GM19438 (cell line): Measurements from ENCODE around the gene SHISA4.
"Not testable (repeated sequence)": the region's sequence is repeated elsewhere in the genome, so short reads cannot be mapped to it uniquely, and the experiment has no call there.

Source experiments
- ATAC-seq: cut with Tn5 transposase; IDR thresholded peaks from one replicate; pipeline ENCODE4 v1.9.1; 2021; ENCODE audit warnings: low read depth; ENCODE audit not compliant: unreplicated experiment

Gene SHISA4, protein sequence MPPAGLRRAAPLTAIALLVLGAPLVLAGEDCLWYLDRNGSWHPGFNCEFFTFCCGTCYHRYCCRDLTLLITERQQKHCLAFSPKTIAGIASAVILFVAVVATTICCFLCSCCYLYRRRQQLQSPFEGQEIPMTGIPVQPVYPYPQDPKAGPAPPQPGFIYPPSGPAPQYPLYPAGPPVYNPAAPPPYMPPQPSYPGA

DNA sequence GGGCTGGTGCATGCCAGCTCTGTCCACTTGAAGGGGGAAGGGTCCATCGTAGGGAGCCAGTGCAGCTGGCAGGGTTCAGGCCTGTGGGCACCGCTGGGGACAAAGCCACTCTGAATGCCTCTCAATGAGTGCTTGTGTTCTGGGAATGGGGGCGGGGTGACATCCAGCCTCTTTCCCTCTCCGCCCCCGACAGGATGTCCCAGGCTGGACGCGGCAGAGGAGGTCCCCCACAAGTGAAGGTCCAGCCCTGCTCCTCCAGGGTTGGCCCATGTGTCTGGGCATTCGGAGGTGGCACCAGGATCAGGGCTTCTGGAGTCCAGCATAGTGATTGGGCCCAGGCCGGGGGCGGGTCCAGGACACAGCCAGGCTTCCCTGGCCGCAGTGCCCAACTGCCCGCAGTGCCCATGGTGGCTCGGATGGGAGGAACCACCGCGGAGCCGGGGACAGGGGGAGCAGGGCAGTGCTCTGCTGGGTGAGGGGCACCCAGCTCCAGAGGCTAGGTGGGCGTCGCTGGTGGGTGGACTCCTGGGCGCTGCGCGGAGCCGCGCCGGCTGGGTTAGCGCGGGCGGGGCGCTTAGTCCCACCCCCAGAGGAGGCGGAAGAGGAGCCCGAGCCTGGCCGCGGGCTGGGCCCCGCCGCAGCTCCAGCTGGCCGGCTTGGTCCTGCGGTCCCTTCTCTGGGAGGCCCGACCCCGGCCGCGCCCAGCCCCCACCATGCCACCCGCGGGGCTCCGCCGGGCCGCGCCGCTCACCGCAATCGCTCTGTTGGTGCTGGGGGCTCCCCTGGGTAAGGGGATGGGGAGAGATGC is at the start of gene SHISA4:
Gene SHISA4, plus strand, starts transcription at position 617 of the 808 bp plus-strand sequence. Its CDS starts 97 bp downstream, at position 714.
- ATAC-seq: no peak

DNA sequence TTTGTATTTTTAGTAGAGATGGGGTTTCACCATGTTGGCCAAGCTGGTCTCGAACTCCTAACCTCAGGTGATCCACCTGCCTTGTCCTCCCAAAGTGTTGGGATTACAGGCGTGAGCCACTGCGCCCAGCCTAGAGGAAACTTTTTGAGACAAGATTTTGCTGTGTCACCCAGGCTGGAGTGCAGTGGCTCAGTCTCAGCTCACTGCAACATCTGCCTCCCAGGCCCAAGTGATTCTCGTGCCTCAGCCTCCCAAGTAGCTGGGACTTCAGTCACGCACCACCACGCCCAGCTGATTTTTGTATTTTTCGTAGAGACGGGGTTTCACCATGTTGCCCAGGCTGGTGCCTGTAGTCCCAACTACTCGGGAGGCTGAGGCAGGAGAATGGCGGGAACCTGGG is 49.6 kb upstream of the SHISA4 start:
- ATAC-seq: not testable (repeated sequence)

DNA sequence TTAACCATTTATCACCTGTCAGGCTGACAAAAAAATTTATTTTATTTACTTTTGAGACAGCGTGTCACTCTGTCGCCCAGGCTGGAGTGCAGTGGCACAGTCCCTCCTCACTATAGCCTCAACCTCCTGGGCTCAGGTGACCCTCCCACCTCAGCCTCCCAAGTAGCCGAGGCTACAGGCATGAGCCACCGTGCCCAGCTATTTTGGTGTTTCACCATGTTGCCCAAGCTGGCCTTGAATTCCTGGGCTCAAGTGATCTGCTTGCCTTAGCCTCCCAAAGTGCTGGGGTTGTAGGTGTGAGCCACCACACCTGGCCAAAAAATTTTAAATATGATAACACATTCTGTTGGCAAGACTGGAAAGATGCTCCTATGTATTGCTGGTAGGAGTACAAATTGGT is 48.6 kb upstream of the SHISA4 start:
- no peak for ATAC-seq

DNA sequence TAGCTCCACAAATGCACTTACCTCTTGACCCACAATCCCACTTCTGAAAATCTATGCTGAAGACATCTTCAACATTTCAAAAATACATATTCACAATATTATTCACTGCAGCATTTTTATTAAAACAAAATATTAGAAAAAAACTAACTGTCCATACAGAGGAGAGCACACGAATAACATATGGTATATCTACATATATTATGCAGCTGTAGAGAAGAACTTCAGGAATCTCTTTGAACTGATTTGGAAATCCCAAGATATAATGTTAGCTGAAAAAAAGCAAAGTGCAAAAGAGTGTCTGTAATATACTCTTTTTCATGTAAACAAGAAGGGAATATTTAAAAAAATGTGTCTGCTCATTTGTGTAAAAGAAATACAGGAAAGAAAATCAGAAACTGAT is 48.2 kb upstream of the SHISA4 start:
- ATAC-seq: no peak

DNA sequence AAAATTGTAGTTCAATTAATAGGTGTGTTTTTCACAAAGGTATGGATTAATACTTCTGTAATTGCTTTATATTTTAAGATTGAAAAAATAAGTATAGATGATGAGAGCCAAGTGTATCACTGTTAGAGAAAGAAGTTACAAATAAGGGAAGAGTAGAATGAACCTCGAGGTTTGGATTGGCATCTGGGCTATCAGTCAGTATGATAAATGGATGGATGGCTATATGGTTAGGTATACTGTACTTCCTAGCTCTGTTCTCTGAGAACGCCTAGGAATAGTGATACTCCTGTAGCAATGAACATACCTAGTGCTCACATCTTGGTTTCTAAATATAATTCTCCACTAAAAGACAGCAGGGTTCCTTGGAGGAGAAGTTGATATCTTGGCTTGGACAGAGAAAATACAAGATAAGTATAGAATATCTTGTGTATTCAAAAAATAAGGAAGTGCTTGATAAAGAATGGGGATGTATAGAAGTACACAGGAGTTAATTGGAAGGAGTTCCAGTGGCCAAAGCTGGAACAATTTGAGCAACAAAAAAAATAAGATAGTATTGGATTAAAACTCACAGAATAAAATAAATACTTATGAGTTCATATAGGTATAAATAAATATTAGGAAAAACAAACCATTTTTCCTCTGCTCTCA is 47.3 kb upstream of the SHISA4 start:
- ATAC-seq: no peak

DNA sequence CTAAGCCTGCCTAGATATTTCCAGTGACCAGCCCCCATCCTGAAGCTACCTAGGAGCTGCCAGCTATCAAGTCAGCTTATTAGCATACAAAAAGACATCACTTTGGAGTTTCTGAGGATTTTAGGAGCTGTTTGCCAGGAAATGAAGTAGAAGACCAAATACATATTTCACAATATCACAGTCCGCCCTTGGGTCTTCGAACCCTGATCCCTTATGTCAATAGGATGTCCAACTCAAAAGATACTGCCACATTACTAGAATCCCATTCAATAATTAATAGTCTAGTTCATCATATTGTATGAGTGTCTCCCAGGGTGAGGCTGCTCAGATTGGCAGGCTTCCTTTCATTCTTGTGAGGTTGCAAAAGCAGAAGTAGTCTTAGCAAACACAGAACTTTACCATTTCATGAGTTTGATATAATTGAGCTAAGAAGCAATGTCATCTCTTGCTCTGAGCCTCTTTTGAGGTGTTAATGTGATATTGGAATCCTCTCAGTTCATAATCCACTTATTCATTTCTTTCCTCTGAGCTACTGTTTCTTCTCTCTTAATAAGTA is 46.1 kb upstream of the SHISA4 start:
- ATAC-seq: no peak

DNA sequence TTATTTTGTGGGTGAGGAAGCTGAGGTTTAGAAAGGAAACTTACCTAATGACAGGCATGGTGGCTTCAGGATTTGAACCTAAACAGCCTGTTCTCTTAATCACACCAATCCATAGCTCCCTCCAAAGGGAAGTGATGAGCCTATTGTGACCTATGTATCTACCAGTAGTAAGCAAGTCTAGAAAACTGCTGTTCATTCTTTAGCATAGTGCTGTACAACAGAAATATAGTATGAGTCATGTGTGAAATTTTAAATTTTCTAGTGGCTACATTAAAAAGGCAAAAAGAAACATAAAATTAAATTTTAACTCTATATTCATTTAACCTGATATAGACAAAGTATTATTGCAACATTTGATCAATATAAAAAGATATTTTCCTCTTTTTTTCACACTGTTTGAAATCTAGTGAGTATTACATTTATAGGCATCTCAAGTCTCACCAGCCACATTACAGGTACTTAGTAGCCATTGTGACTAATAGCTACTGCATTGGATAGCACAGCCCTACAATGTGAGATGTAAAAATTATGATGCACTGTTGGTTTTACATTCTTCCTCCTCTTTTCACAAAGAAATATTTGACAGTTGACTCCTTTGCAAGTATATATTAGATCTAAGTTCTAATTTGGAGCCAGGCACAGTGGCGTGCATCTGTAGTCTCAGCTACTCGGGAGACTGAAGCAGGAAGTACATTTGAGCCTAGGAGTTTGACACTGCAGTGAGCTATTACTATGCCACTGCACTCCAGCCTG is 43.2 kb upstream of the SHISA4 start:
- no peak for ATAC-seq

DNA sequence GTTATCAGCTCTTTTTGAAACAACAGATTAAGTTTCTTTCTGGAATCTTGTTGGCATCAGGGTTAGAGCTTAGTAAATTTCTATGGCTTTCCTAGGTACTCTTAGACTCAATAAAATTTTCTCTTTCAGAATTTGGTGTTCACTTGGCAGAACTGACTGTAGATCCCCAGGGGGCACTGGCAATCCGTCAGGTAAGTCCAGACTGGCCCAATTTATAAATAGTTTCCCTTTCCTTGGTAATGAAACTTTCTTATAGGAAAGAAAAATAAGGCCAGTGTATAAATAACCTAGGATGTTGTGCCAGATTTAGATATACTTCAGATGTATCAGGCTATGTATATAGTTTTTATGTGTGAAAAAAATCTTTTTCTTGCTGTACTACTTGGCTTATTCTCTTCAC is 41.5 kb upstream of the SHISA4 start:
- no peak for ATAC-seq

DNA sequence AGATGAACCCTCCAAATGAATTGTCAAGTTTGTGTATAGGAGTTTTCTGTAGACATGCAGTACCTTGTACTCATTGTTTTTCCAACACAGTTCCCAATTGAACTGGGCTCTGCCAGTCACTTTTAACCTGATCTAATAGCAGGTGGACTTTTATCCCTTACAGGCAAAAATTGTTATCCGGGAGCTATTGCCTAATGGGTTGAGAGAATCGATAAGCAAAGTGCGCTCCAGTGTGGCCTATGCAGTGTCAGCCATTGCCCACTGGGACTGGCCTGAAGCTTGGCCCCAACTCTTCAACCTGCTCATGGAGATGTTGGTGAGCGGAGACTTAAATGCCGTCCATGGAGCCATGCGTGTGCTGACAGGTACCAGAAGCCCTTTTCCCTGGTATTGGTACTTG is 40.5 kb upstream of the SHISA4 start:
- no peak for ATAC-seq

DNA sequence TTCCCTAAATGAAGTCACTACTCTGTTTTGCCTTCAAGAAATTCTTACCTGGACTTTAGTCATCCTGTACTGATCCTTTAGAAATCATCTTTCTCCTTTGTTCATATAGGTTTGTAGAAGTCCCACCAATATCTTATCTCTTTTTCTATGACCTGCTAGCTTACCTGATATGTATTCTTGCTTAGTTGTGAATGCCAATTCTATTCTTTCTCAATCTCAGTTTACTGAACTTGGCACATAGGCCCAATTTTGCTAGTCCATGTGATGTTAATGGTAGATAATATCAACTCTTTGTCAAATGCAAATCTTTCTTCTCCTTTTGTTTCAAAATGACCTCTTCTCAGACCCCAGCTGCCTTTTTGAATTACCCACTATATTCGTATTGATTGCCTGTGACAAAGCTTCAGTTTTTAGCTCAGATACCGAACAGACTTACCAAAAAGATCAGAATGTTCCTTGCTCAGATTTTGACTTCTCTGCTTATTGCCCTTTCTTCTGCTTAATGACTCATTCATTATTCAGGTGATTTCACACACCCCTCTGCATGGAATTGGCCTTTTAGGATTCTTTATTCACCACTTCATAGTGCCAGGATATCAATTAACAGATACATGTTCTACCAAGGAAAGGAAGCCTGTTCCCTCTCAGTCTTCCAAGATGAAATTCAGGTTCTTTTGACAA is 39.2 kb upstream of the SHISA4 start:
- ATAC-seq: no peak

DNA sequence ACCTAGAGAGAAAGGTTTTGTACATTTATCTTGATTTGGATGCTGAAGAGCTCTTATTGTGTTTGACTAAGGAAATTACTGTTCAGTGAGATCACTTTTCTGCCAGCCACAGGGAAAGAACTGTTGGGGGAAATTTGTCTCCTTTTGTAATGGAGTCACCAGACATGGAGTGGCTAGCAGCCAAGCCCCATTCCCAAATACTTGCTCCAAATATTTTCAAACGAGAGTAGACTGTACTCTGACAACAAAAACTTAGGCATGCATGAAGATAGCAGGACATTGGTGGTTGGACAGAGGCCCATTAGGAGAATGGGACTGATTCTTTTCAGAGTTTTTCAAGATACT is 38.7 kb upstream of the SHISA4 start:
- ATAC-seq: no peak

DNA sequence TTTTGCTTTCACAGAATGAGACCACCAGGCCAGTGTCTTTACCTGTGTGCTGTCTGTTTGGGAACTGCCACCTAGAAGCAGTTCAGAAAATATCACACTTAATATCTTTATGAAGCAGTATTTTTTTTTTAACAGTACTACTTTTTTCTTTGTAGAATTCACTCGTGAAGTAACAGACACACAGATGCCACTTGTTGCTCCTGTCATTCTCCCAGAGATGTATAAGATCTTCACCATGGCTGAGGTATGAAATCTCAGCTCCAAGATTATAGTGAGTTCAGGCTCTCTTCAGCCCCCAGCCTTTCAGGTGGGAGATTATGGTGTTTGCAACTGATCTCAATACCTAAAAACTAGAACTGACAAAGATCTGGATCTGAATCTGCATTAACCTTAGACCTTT is 36.7 kb upstream of the SHISA4 start:
- ATAC-seq: no peak

DNA sequence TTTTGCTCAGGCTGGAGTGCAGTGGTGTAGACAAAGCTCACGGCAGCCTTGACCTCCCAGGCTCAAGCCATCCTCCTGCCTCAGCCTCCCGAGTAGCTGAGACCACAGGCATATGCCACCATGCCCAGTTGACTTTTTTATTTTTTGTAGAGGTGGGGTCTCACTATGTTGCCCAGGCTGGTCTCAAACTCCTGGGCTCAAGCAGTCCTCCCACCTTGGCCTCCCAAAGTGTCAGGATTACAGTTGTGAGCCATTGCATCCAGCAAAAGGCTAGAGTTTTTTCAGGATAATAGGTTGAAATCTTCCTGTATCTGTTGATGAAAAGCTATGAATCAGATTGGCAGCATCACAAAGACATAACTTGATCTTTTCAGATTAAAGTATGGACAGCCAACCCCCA is 32.0 kb upstream of the SHISA4 start:
- not testable (repeated sequence) for ATAC-seq

DNA sequence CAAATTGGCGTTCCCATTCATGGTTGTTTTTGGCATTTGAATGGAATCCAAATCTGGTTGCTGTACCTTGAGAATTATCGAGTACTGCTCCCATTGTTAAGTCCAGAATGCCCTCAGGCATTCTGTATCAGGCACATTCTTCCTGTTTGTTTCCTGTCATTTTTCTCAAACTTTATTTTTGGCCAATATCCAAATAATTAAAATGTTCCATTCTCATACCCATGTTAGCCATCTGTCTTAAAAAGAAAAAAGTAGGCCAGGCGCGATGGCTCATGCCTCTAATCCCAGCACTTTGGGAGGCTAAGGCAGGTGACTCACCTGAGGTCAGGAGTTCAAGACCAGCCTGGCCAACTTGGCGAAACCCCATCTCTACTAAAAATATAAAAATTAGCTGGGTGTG is 29.3 kb upstream of the SHISA4 start:
- no peak for ATAC-seq

DNA sequence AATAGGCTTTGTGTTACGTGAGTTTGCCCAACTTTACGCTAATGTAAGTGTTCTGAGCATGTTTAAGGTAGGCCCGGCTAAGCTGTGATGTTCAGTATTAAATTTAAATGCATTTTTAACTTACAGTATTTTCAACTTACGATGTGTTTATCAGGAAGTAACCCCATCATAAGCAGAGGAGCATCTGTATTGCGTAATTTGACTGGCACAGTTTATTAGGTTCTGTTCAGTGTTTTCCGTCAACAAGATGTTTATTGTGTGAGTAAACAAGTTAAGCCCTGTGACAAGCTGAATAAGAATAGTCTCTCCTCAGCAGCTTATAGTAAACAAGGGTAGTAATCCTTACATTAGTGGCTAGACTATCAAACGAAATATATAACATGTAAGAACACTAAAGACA is 27.2 kb upstream of the SHISA4 start:
- no peak for ATAC-seq

DNA sequence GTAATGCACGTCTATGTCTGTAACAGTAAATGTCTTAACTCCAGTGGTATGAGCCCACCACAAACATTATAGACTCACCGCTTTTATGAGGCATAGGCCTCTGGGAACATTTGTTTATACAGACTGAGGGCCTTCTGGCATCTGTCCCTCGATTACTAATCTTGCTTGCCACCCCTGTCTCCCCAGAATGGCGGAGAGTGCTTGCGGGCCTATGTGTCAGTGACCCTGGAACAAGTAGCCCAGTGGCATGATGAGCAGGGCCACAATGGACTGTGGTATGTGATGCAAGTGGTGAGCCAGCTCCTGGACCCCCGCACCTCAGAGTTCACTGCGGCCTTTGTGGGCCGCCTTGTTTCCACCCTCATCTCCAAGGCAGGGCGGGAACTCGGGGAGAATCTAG is 18.3 kb upstream of the SHISA4 start:
- ATAC-seq: no peak

DNA sequence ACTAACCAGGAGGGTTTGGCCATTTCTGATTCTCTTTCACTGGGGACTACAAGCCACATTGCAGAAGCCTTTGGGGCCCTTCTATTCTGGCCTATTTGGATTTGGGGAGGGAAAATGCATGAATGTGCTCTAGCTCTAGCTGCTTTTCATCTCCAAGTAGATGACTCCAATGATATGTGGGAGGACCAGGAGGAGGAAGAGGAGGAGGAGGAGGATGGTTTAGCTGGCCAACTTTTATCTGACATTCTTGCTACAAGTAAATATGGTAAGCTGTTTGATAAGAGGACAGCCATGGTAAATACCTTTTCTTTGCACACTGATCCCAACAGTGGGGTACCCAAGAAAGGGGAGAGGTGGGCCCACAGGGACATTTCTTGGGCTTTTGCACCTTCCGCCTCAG is 14.0 kb upstream of the SHISA4 start:
- ATAC-seq: no peak

DNA sequence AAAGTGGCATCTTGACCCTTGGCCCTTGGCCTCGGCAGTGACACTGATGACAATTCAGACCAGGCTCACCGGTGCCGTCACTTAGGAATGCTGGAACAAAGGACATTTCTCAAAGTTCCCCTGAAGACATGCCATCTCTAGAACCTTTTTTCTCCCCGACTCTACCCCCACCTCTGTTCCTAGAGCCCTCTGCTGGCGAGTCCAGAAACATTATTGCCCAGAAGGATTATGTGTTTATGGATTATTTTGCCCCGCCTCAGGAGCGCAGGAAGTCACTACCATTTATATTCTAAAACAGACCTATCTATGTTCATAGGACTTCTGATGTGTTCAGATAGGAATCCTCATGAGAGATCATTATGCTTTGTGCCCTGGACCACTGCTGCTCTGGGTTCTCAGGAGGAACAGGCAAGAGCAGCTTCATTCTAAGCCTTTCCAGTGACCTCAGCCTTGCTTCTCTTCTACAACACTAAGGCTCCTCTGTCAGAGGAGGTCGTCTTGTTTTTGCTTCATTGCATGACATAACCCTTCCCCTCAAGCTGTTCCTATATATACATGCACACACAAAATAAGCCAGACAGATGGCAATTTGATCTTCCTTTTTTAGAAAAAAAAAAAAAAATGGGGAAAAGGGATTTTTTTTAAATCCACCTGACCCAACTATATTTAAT is 12.4 kb upstream of the SHISA4 start:
- ATAC-seq: no peak

DNA sequence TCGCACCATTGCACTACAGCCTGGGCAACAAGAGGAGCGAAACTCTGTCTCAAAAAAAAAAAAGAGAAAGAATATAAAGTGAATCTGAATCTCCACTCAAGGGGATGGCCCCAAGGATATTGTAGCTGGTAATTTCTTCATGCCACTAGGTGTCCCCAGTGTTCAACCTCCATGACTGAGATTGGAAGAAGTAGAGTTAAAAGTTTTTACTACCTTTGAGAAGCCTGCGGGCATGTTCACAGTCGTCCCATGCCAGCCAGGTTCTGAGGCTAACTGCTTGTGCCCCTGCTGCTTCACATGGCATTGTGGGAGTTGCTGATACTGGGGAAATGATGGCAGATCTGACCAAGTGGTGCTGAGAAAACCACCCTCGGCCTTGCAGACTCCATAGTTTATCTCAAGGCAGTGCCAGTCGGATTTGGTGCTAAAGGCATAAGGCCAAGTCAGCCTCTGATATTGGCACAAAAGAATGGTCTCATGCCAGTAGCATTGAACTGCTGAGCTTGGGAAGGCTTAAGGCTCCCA is 10.8 kb upstream of the SHISA4 start:
- ATAC-seq: no peak
